WTC11 (cell line): ENCODE results near the gene NOP10. TPM values are rescaled to one million over a fixed set of nuclear protein-coding genes. Genes with fewer than 3 reads are reported as not detected.

Experiments
- ATAC-seq: fragments of 200-7000 bp; cut with Tn5 transposase; 2 replicates; pipeline ENCODE4 v1.10.0; 2021; ENCODE audit warnings: mild to moderate bottlenecking, moderate library complexity
- CTCF ChIA-PET: fragments of 300-600 bp; sonication (Branson Sonifier 250); formaldehyde crosslinking; loops from one replicate; lab custom pipeline; 2021; ENCODE audit warnings: antibody characterized with exemption; lab: Charles Lee
- POLR2A ChIA-PET: fragments of 350-600 bp; sonication (Branson Sonifier 250); formaldehyde crosslinking; loops from one replicate; lab custom pipeline; 2021; ENCODE audit warnings: antibody characterized with exemption; lab: Charles Lee
- DNase-seq: peaks from one replicate; pipeline ENCODE4 v3.0.0; 2021; ENCODE audit warnings: low spot score
- H3K27ac Mint-ChIP-seq: 2 replicates; pipeline ENCODE4 v1.8.0; 2021; ENCODE audit warnings: mixed read lengths
- H3K27me3 Mint-ChIP-seq: 2 replicates; pipeline ENCODE4 v1.8.0; 2021; ENCODE audit warnings: low read depth, mild to moderate bottlenecking, moderate library complexity, mixed read lengths
- H3K36me3 Mint-ChIP-seq: 2 replicates; pipeline ENCODE4 v1.8.0; 2021; ENCODE audit warnings: mixed read lengths
- H3K4me1 Mint-ChIP-seq: 2 replicates; pipeline ENCODE4 v1.8.0; 2022; ENCODE audit warnings: mixed read lengths
- H3K4me3 Mint-ChIP-seq: 2 replicates; pipeline ENCODE4 v1.8.0; 2021; ENCODE audit warnings: mild to moderate bottlenecking, moderate library complexity, mixed read lengths
- H3K9me3 Mint-ChIP-seq: 2 replicates; pipeline ENCODE4 v1.8.0; 2021; ENCODE audit warnings: mixed read lengths
- CBFB ChIP-seq: sonication (generic); formaldehyde crosslinking; IDR thresholded peaks from 2 replicates; pipeline ENCODE4 v1.8.1; 2022; ENCODE audit warnings: mild to moderate bottlenecking, low read depth, missing genetic modification reagents
- FOXJ3 ChIP-seq: sonication (generic); formaldehyde crosslinking; IDR thresholded peaks from 2 replicates; pipeline ENCODE4 v1.9.0; 2021; ENCODE audit warnings: missing genetic modification reagents, mild to moderate bottlenecking, borderline replicate concordance
- GABPB1 ChIP-seq: sonication (generic); formaldehyde crosslinking; IDR thresholded peaks from 2 replicates; pipeline ENCODE4 v1.8.1; 2023; ENCODE audit warnings: mild to moderate bottlenecking, missing genetic modification reagents
- JAZF1 ChIP-seq: fragments of 250-450 bp; sonication (Bioruptor Pico); IDR thresholded peaks from 2 replicates; pipeline ENCODE4 v1.9.0; 2021; ENCODE audit warnings: moderate library complexity, mild to moderate bottlenecking, inconsistent platforms
- KAT7 ChIP-seq: sonication (generic); formaldehyde crosslinking; IDR thresholded peaks from 2 replicates; pipeline ENCODE4 v1.8.1; 2023; ENCODE audit warnings: missing genetic modification reagents, mild to moderate bottlenecking, borderline replicate concordance
- NR1H2 ChIP-seq: sonication (generic); formaldehyde crosslinking; IDR thresholded peaks from 2 replicates; pipeline ENCODE4 v1.9.0; 2021; ENCODE audit warnings: mild to moderate bottlenecking, moderate library complexity, missing genetic modification reagents
- SP1 ChIP-seq: sonication (generic); formaldehyde crosslinking; conservative IDR thresholded peaks from 2 replicates; pipeline ENCODE4 v1.8.1; 2022; ENCODE audit warnings: missing genetic modification reagents
- ZNF396 ChIP-seq: fragments of 250-450 bp; sonication (Bioruptor Pico); IDR thresholded peaks from 2 replicates; pipeline ENCODE4 v1.8.0; 2021; ENCODE audit warnings: mild to moderate bottlenecking, moderate library complexity, borderline replicate concordance
- total RNA-seq: library from RNA; stranded (reverse); gene quantifications from 3 replicates; pipeline ENCODE4 v1.2.3, GENCODE V29; 2021
- TF ChIP-seq, protein P1 (sequence below): sonication (generic); formaldehyde crosslinking; conservative IDR thresholded peaks from 2 replicates; pipeline ENCODE4 v1.8.1; 2022; ENCODE audit warnings: mild to moderate bottlenecking, missing genetic modification reagents
- TF ChIP-seq, protein P2 (sequence below): sonication (generic); formaldehyde crosslinking; IDR thresholded peaks from 2 replicates; pipeline ENCODE4 v1.8.1; 2023; ENCODE audit warnings: mild to moderate bottlenecking, missing genetic modification reagents
- TF ChIP-seq, protein P3 (sequence below): sonication (generic); formaldehyde crosslinking; conservative IDR thresholded peaks from 2 replicates; pipeline ENCODE4 v1.8.1; 2023; ENCODE audit warnings: mild to moderate bottlenecking, low read depth, missing genetic modification reagents, moderate library complexity
- TF ChIP-seq, protein P4 (sequence below): sonication (generic); formaldehyde crosslinking; IDR thresholded peaks from 2 replicates; pipeline ENCODE4 v1.8.0; 2022; ENCODE audit warnings: missing genetic modification reagents
- TF ChIP-seq, protein P5 (sequence below): sonication (generic); formaldehyde crosslinking; IDR thresholded peaks from 2 replicates; pipeline ENCODE4 v1.8.0; 2022; ENCODE audit warnings: mild to moderate bottlenecking, missing genetic modification reagents
- TF ChIP-seq, protein P6 (sequence below): sonication (generic); formaldehyde crosslinking; IDR thresholded peaks from 2 replicates; pipeline ENCODE4 v1.8.1; 2022; ENCODE audit warnings: low read depth, missing genetic modification reagents, borderline replicate concordance
- TF ChIP-seq, protein P7 (sequence below): sonication (generic); formaldehyde crosslinking; IDR thresholded peaks from 2 replicates; pipeline ENCODE4 v1.8.1; 2023; ENCODE audit warnings: mild to moderate bottlenecking, missing genetic modification reagents, borderline replicate concordance

Gene NOP10
- total RNA-seq, 1 experiment from 2014 or later, result 220 TPM

DNA sequence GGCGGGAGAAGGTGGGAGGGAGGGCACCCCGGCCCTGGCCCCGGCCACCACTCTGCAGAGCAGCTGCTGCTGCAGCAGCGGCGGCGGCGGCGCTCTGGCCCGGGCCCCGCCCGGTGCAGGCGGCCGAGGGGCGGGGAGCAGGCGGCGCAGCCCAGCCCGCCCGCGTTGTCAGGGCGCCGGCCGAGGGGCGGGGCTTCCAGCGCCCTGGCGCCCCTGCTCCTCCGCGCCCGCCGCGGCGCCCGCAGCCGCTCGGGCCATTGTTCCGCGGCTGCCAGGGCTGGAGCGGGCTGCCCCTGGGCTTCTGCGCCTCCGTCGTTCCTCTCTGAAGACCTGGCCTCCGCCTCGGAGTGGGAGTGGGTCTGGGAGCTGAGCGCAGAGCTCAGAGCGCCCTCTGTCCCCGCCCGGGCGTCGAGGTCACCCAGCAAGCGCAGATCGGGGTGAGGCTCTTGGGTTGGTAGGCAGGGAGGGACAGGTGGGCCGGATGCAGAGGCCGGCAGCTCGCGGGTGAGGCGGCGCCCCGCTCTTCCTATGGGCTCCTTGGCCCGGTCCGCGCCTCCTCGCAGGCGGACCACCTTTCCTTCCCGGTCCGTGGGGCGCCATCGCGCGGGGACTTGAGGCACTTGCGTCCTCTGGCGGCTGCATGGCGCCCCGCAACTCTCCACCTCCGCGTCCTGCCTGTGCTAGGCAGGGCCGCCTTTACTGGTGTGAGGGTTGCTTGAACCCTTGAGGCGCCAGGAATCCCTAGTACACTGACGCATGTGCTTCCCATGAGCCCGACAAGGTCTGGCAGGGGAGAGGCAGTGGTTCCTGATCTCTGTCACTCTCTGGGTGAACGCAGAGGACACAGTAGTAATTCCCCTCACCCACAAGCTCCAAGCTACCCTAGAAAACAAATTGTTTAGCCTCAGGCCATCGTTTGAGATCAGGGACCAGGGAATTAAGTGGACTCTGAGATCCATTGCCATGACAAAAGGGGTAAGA lies 24.5 kb upstream of the NOP10 start, which contains the start of gene LPCAT4:
Gene LPCAT4, minus strand, starts transcription at position 96 of the 981 bp plus-strand sequence. CDS start 96 bp downstream, outside the sequence.
- Mint-ChIP-seq H3K27ac (peak within 1 kb of the TSS; percentile 95), H3K9me3 (peaks cover 6% of the 10 kb centered on the region), H3K27me3 (no peaks in the 10 kb centered on the region; the same call in 1 of the 2 replicates), H3K4me3 (peak within 1 kb of the TSS; percentile 96), H3K4me1 (peaks cover 17% of the 10 kb centered on the region), H3K36me3 (peaks cover 10% of the 10 kb centered on the region)
- ATAC-seq (peak; percentile 77), DNase-seq (peak; percentile 86)
- ChIA-PET CTCF (interaction anchor here (0.7 to 2.9 kb wide), 17 partner anchors 9 to 258 kb away, joined by 3 to 27 read pairs (median 4); partner anchors contain the start of genes GOLGA8B, KATNBL1, NOP10 and NUTM1), POLR2A (interaction anchor here (0.7 to 2.6 kb wide), 7 partner anchors 9 to 266 kb away, joined by 3 to 9 read pairs (median 4); partner anchors contain the start of genes EMC7, GOLGA8B, NOP10 and NUTM1)
- TF ChIP-seq, protein P1, sequence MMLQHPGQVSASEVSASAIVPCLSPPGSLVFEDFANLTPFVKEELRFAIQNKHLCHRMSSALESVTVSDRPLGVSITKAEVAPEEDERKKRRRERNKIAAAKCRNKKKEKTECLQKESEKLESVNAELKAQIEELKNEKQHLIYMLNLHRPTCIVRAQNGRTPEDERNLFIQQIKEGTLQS, result no peak
- no peak for TF ChIP-seq FOXJ3 (CRISPR knock-in tag)
- TF ChIP-seq GABPB1 (CRISPR knock-in tag), result no peak
- TF ChIP-seq, protein P2, sequence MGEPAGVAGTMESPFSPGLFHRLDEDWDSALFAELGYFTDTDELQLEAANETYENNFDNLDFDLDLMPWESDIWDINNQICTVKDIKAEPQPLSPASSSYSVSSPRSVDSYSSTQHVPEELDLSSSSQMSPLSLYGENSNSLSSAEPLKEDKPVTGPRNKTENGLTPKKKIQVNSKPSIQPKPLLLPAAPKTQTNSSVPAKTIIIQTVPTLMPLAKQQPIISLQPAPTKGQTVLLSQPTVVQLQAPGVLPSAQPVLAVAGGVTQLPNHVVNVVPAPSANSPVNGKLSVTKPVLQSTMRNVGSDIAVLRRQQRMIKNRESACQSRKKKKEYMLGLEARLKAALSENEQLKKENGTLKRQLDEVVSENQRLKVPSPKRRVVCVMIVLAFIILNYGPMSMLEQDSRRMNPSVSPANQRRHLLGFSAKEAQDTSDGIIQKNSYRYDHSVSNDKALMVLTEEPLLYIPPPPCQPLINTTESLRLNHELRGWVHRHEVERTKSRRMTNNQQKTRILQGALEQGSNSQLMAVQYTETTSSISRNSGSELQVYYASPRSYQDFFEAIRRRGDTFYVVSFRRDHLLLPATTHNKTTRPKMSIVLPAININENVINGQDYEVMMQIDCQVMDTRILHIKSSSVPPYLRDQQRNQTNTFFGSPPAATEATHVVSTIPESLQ, result no peak
- 0 out of 2 replicates have a peak, but pooled peaks have one; percentile 14 for TF ChIP-seq SP1 (CRISPR knock-in tag)
- TF ChIP-seq, protein P3, sequence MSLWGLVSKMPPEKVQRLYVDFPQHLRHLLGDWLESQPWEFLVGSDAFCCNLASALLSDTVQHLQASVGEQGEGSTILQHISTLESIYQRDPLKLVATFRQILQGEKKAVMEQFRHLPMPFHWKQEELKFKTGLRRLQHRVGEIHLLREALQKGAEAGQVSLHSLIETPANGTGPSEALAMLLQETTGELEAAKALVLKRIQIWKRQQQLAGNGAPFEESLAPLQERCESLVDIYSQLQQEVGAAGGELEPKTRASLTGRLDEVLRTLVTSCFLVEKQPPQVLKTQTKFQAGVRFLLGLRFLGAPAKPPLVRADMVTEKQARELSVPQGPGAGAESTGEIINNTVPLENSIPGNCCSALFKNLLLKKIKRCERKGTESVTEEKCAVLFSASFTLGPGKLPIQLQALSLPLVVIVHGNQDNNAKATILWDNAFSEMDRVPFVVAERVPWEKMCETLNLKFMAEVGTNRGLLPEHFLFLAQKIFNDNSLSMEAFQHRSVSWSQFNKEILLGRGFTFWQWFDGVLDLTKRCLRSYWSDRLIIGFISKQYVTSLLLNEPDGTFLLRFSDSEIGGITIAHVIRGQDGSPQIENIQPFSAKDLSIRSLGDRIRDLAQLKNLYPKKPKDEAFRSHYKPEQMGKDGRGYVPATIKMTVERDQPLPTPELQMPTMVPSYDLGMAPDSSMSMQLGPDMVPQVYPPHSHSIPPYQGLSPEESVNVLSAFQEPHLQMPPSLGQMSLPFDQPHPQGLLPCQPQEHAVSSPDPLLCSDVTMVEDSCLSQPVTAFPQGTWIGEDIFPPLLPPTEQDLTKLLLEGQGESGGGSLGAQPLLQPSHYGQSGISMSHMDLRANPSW (CRISPR knock-in tag), result no peak
- TF ChIP-seq NR1H2 (CRISPR knock-in tag), result no peak
- TF ChIP-seq, protein P4, sequence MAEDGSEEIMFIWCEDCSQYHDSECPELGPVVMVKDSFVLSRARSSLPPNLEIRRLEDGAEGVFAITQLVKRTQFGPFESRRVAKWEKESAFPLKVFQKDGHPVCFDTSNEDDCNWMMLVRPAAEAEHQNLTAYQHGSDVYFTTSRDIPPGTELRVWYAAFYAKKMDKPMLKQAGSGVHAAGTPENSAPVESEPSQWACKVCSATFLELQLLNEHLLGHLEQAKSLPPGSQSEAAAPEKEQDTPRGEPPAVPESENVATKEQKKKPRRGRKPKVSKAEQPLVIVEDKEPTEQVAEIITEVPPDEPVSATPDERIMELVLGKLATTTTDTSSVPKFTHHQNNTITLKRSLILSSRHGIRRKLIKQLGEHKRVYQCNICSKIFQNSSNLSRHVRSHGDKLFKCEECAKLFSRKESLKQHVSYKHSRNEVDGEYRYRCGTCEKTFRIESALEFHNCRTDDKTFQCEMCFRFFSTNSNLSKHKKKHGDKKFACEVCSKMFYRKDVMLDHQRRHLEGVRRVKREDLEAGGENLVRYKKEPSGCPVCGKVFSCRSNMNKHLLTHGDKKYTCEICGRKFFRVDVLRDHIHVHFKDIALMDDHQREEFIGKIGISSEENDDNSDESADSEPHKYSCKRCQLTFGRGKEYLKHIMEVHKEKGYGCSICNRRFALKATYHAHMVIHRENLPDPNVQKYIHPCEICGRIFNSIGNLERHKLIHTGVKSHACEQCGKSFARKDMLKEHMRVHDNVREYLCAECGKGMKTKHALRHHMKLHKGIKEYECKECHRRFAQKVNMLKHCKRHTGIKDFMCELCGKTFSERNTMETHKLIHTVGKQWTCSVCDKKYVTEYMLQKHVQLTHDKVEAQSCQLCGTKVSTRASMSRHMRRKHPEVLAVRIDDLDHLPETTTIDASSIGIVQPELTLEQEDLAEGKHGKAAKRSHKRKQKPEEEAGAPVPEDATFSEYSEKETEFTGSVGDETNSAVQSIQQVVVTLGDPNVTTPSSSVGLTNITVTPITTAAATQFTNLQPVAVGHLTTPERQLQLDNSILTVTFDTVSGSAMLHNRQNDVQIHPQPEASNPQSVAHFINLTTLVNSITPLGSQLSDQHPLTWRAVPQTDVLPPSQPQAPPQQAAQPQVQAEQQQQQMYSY (CRISPR knock-in tag), result no peak
- no peak for TF ChIP-seq JAZF1 (CRISPR knock-in tag)
- TF ChIP-seq, protein P5, sequence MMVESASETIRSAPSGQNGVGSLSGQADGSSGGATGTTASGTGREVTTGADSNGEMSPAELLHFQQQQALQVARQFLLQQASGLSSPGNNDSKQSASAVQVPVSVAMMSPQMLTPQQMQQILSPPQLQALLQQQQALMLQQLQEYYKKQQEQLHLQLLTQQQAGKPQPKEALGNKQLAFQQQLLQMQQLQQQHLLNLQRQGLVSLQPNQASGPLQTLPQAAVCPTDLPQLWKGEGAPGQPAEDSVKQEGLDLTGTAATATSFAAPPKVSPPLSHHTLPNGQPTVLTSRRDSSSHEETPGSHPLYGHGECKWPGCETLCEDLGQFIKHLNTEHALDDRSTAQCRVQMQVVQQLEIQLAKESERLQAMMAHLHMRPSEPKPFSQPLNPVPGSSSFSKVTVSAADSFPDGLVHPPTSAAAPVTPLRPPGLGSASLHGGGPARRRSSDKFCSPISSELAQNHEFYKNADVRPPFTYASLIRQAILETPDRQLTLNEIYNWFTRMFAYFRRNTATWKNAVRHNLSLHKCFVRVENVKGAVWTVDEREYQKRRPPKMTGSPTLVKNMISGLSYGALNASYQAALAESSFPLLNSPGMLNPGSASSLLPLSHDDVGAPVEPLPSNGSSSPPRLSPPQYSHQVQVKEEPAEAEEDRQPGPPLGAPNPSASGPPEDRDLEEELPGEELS (CRISPR knock-in tag), result peak; percentile 72; the same call in 1 of the 2 replicates
- TF ChIP-seq ZNF396, result no peak
- TF ChIP-seq, protein P6, sequence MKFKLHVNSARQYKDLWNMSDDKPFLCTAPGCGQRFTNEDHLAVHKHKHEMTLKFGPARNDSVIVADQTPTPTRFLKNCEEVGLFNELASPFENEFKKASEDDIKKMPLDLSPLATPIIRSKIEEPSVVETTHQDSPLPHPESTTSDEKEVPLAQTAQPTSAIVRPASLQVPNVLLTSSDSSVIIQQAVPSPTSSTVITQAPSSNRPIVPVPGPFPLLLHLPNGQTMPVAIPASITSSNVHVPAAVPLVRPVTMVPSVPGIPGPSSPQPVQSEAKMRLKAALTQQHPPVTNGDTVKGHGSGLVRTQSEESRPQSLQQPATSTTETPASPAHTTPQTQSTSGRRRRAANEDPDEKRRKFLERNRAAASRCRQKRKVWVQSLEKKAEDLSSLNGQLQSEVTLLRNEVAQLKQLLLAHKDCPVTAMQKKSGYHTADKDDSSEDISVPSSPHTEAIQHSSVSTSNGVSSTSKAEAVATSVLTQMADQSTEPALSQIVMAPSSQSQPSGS (CRISPR knock-in tag), result no peak
- TF ChIP-seq, protein P7, sequence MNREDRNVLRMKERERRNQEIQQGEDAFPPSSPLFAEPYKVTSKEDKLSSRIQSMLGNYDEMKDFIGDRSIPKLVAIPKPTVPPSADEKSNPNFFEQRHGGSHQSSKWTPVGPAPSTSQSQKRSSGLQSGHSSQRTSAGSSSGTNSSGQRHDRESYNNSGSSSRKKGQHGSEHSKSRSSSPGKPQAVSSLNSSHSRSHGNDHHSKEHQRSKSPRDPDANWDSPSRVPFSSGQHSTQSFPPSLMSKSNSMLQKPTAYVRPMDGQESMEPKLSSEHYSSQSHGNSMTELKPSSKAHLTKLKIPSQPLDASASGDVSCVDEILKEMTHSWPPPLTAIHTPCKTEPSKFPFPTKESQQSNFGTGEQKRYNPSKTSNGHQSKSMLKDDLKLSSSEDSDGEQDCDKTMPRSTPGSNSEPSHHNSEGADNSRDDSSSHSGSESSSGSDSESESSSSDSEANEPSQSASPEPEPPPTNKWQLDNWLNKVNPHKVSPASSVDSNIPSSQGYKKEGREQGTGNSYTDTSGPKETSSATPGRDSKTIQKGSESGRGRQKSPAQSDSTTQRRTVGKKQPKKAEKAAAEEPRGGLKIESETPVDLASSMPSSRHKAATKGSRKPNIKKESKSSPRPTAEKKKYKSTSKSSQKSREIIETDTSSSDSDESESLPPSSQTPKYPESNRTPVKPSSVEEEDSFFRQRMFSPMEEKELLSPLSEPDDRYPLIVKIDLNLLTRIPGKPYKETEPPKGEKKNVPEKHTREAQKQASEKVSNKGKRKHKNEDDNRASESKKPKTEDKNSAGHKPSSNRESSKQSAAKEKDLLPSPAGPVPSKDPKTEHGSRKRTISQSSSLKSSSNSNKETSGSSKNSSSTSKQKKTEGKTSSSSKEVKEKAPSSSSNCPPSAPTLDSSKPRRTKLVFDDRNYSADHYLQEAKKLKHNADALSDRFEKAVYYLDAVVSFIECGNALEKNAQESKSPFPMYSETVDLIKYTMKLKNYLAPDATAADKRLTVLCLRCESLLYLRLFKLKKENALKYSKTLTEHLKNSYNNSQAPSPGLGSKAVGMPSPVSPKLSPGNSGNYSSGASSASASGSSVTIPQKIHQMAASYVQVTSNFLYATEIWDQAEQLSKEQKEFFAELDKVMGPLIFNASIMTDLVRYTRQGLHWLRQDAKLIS (CRISPR knock-in tag), result no peak
- peak; percentile 90; the same call in 1 of the 2 replicates for TF ChIP-seq KAT7 (CRISPR knock-in tag)
- TF ChIP-seq CBFB (CRISPR knock-in tag), result peak; percentile 48; the same call in 1 of the 2 replicates
